Gastrocnemius medialis (tissue), 4 donors: ENCODE measurements around the gene DNAH17.

Source experiments
- POLR2A ChIP-seq, 2 donors: fragments of 450-650 bp; IDR thresholded peaks; one replicate each; pipeline ENCODE4 v1.6.1; 2017; ENCODE audit warnings: antibody characterized with exemption in 2 of 2, mild to moderate bottlenecking in 2 of 2, moderate library complexity in 2 of 2
- TF ChIP-seq, protein P1 (sequence below), 5 experiments: fragments of 450-650 bp in 3 of 5; fragments of 200-600 bp in 2 of 5; sonication (generic) in 2 of 5; IDR thresholded peaks in 4 of 5; conservative IDR thresholded peaks in 1 of 5; 1 replicate in 4 of 5; 2 replicates in 1 of 5; pipeline ENCODE4 v1.5.1; 2016 to 2019; ENCODE audit warnings: antibody characterized with exemption in 5 of 5, mild to moderate bottlenecking in 3 of 5, moderate library complexity in 3 of 5

DNA sequence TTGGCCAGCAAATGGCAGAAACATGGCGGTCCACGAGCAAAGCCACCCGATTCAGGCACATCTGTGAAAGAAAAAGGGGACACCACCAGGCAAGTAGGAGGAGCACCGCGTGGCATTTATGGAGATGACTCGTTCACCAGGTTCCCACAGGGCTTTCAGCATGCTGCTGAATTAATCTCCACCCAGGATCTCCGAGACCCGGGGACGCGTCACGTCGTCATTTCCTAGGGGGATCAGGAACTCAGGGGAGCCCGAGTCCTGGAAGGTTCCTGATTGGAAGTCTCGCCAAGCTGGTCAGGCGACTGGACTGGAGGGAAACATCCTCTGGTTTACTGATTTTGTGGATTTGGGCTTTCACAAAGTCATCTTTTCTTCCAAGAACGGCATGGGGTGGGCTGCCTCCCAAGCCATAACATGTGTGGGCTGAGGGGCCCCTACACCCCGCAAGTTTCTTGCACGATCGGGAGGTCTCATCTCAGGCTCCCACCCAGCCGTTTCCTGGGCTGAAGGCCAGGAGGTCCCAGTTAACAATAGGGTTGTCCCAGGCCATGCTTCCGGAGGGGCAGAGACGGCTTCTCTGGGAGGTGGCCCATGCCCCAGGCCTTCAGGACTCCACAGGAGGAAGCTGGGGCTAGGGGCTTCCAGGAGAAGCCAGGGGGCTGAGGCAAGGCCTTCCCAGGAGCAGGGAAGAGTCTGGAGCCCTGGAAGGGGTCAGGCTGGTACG lies 645 bp downstream of the DNAH17 start:
- TF ChIP-seq POLR2A (IDR thresholded peaks at IDR 0.05): no peak
- TF ChIP-seq, protein P1, sequence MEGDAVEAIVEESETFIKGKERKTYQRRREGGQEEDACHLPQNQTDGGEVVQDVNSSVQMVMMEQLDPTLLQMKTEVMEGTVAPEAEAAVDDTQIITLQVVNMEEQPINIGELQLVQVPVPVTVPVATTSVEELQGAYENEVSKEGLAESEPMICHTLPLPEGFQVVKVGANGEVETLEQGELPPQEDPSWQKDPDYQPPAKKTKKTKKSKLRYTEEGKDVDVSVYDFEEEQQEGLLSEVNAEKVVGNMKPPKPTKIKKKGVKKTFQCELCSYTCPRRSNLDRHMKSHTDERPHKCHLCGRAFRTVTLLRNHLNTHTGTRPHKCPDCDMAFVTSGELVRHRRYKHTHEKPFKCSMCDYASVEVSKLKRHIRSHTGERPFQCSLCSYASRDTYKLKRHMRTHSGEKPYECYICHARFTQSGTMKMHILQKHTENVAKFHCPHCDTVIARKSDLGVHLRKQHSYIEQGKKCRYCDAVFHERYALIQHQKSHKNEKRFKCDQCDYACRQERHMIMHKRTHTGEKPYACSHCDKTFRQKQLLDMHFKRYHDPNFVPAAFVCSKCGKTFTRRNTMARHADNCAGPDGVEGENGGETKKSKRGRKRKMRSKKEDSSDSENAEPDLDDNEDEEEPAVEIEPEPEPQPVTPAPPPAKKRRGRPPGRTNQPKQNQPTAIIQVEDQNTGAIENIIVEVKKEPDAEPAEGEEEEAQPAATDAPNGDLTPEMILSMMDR (IDR thresholded peaks at IDR 0.05 in 4 of 5, conservative IDR thresholded peaks at IDR 0.05 in 1 of 5): no peak
